HG03354 (cell line): Measurements from ENCODE around the gene TMPRSS15.

Experiments
- ATAC-seq: cut with Tn5 transposase; IDR thresholded peaks from one replicate; pipeline ENCODE4 v1.9.1; 2021; ENCODE audit warnings: mild to moderate bottlenecking; ENCODE audit not compliant: unreplicated experiment, poor library complexity, severe bottlenecking

Gene TMPRSS15

GRCh38 chr21:18354947-18355346, 48.6 kb downstream of the TMPRSS15 start:
- ATAC-seq: no peak

DNA sequence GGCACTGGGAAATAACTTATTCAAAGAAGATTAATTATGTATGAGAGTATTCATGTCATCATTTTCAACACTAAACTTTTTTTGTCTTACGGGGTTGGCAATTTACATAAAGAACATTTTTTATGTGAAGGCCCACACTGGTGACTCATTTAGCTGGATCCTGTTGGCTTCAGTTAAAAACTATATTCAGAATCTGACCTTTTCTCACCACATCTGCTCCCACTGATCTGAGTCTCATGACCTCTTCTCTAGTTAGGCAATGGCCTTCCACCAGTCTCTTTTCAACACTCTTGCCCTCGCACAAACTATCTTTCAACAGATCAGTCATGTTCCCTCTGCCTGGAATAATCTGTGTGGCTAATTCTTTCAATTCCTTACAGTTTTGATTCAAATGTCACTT, 53.4 kb downstream of the TMPRSS15 start:
- no peak for ATAC-seq

- ATAC-seq: no peak
Measured at GRCh38 chr21:18349468-18349867, 54.1 kb downstream of the TMPRSS15 start.

- no peak for ATAC-seq
Measured at GRCh38 chr21:18340387-18340942, 63.1 kb downstream of the TMPRSS15 start.

DNA sequence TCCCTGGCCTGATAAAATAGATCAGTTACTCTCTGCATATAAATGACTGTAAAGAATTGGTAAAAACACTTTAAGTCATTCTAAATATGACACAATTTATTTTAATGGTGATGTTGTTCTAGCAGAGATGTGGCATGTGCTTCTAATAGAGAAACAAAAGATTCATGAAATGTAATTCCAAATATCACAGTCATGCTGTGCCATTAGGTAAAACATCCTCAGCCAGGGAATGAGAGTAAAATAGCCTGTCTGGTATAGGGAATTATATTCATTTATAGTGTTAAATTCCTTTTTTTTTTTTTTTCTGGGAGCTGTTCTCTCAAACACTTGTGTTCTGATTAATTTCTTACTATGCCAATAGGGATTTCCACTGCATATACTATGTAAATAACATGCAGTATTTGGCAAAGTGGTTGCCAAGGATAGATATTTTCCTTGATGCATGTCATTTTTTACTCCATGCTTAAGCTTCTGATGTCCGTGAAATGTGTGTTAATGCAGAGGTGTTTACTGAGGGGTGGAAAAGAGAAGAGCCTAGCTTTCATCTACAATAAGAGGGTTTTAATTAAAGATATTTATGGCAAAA, 67.8 kb downstream of the TMPRSS15 start:
- no peak for ATAC-seq

DNA sequence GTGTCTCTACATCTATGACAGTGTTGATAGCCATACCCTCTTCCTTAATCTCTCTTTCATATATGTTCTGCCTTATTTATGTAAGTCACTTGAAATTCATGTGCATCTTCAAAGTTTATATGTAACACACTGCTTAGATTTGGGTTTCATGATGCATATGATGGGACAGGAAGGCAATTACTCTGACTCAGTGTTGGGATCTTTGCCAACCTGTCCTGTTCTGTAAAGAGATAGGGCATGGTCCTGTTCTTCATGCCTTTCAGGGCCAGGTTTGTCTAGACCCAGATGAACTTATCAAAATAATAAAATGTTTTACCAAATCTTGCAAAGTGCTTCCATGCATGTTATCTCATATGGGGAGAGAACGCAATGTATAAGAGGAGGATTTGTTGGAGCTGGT, 69.5 kb downstream of the TMPRSS15 start:
- no peak for ATAC-seq

- no peak for ATAC-seq
Measured at GRCh38 chr21:18318156-18318555, 85.4 kb downstream of the TMPRSS15 start.

DNA sequence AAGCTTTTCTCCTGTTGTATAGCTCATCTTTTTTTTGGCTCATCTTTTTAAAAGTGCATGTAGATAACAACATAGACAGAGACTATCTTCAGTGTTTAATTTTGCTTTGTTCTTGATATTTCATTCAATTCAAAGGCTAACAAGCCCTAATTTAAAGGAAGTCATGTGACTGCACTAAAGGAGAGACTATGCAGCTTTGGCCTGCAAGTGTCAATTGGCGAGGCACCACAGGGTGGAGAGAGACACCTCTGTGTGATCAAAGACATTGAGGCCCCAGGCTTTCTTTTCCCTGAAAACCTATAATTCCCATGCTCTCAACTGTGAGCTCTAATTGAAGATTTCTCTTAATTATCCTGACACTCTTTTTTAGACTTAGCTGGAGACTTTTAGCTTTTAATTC, 105.4 kb downstream of the TMPRSS15 start:
- ATAC-seq: no peak

GRCh38 chr21:18294100-18294499, 109.5 kb downstream of the TMPRSS15 start:
- ATAC-seq: no peak

GRCh38 chr21:18289876-18290275, 113.7 kb downstream of the TMPRSS15 start:
- ATAC-seq: no peak

DNA sequence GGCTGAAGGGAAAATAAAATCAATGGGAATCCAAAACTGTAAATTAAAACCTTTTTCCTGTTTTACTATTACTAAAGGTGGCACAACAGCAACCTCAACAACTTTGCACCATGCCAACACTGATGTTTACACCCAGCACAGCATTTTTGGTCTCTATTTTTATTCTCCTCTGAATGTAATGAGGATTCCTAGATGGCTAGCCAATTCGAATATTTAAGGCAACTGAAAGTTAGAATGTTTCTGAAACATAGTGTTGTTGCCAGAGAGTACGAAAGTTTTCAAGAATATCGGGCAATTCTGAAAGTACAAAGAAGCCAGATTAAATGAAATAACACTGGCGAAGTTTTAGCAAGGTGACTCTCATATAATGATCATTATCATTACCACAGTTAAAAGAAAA, 118.2 kb downstream of the TMPRSS15 start:
- no peak for ATAC-seq

GRCh38 chr21:18275781-18276180, 127.8 kb downstream of the TMPRSS15 start:
- ATAC-seq: no peak

- no peak for ATAC-seq
Measured at GRCh38 chr21:18274370-18274769, 129.2 kb downstream of the TMPRSS15 start.

- ATAC-seq: no peak
Measured at GRCh38 chr21:18273400-18273799, 130.2 kb downstream of the TMPRSS15 start.

GRCh38 chr21:18269856-18270255, 133.7 kb downstream of the TMPRSS15 start:
- ATAC-seq: no peak

DNA sequence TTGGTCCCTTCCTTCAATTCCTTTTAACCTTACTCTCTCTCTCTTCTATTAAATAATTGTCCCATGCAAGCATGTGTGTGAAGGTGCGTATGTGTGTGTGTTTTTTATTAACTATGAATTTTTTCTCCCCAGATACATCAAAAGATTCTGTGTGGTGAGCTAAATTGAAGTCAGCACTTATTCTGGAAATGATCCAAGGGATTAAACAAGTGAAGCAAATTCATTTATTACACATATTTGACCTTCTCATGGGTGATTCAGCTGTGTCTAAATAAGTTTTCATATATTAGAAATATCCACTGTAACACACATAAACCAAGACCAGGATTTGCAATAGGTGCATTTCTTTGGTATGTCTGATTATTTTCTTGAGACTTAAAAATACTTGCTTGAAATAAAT, 134.7 kb downstream of the TMPRSS15 start:
- ATAC-seq: no peak

DNA sequence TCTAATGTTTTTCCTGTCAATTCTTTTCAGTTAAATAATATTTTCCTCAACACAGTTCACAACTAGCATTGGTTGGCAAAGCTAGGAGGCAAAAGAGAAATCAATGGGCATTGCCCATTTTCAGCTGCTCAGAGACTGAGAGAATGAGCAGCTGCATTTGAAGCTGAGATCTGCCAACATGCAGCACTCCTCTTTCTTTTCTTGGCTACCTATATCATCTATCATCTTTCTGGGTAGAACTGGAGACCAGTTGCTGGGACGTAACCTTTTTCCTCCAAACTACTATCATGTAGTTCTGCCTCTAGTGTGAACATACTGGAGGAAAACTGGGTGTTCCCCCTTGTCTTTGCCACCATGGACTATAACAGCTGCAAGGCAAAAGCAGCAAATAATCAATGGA, 136.1 kb downstream of the TMPRSS15 start:
- no peak for ATAC-seq

- ATAC-seq: no peak
Measured at GRCh38 chr21:18265944-18266343, 137.6 kb downstream of the TMPRSS15 start.

DNA sequence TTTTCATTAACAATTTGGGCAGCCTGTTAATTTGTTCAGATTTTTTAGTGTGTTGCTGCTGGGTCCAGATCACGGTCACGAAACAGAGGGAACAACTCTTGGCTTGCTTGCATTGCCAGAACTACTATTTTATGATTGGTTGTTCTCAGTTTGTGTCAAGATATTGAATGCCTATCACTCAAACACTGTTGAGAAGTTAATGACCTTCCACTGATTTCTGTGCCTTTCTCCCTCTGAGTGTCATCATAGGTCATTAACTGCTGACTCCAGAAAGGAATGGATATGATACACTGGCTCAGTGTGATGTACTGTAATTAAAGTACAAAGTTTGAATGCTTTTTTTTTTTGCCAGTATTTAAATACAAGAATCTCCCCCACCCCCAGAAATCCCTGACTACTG, 149.8 kb downstream of the TMPRSS15 start:
- ATAC-seq: no peak

- no peak for ATAC-seq
Measured at GRCh38 chr21:18253221-18253620, 150.4 kb downstream of the TMPRSS15 start.

- ATAC-seq: no peak
Measured at GRCh38 chr21:18252680-18253079, 150.9 kb downstream of the TMPRSS15 start.

GRCh38 chr21:18252256-18252655, 151.3 kb downstream of the TMPRSS15 start:
- no peak for ATAC-seq
